Activated T-helper 17 cell treated with anti-CD3 and anti-CD28 coated beads, Interleukin-2, amount 50 U/mL, for 72 hours (primary cell): ENCODE results near the gene INPP5A. TPM values are rescaled to one million over a fixed set of nuclear protein-coding genes. Genes with fewer than 3 reads are reported as not detected.
"Not testable (repeated sequence)": the region's sequence is repeated elsewhere in the genome, so short reads cannot be mapped to it uniquely, and the experiment has no call there.

Source experiments
- ATAC-seq: fragments of 150-1000 bp; cut with Tn5 transposase; replicated peaks from 2 replicates; pipeline ENCODE4 v1.10.0; 2021; ENCODE audit warnings: mild to moderate bottlenecking, moderate library complexity
- H3K27ac Mint-ChIP-seq: one replicate; pipeline ENCODE4 v1.8.0; 2022; ENCODE audit warnings: mixed read lengths
- H3K27me3 Mint-ChIP-seq: one replicate; pipeline ENCODE4 v1.8.0; 2022; ENCODE audit warnings: mixed read lengths
- H3K36me3 Mint-ChIP-seq: one replicate; pipeline ENCODE4 v1.8.0; 2022; ENCODE audit warnings: low read depth, mild to moderate bottlenecking, mixed read lengths
- H3K4me1 Mint-ChIP-seq: one replicate; pipeline ENCODE4 v1.8.0; 2022; ENCODE audit warnings: mixed read lengths
- H3K4me3 Mint-ChIP-seq: one replicate; pipeline ENCODE4 v1.8.0; 2022; ENCODE audit warnings: mild to moderate bottlenecking, mixed read lengths
- H3K9me3 Mint-ChIP-seq: one replicate; pipeline ENCODE4 v1.8.0; 2022; ENCODE audit warnings: mixed read lengths
- total RNA-seq, 2 donors: library from RNA; stranded (reverse); gene quantifications; one replicate each; pipeline ENCODE4 v1.2.3, GENCODE V29; 2022

Gene INPP5A
- total RNA-seq, 2 donors from 2014 or later, result 4.3 to 5.6 TPM

DNA sequence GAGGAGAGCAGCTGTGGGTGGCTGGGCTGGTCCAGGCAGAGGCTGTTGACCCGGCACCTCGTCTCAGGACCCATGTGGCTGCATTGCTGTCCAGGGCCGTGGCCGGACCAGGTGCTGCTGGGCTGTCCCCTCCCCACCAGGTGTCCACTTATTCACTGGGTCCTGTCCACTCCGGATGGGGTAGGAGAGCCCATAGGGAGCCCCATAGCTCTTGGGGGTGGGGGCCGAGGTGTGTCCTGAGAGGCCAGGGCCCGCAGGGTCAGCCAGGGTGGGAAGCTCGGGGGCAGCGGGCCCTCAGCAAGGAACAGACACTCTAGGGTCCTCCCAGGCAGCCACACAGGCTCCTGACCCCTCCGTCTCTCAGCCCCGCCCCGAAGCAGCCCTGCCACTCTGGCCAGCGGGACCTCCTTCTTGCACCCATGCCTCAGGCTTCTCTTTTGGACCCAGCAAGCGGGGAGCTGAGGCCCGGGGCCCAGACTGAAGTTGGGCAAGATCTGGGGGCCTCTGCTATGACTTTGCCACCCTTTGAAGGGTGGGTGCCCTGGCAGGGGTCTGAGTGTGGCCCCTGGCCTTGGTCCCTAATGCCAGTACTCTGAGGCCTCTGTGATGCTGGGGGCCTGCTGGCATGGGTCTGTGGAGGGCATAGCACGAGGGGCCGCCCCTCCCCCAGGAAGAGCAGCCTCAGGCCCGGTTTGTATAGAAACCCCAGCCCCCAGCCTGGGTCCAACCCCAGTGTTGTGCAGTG is 162.0 kb downstream of the INPP5A start:
- no peaks in the 10 kb centered on the region for H3K27me3 Mint-ChIP-seq
- H3K4me1 Mint-ChIP-seq, result no peaks in the 10 kb centered on the region
- H3K27ac Mint-ChIP-seq, result no peak overlapping the region
- H3K36me3 Mint-ChIP-seq, result peaks cover 6% of the 10 kb centered on the region
- no peak for ATAC-seq
- no peak overlapping the region for H3K4me3 Mint-ChIP-seq
- no peaks in the 10 kb centered on the region for H3K9me3 Mint-ChIP-seq

DNA sequence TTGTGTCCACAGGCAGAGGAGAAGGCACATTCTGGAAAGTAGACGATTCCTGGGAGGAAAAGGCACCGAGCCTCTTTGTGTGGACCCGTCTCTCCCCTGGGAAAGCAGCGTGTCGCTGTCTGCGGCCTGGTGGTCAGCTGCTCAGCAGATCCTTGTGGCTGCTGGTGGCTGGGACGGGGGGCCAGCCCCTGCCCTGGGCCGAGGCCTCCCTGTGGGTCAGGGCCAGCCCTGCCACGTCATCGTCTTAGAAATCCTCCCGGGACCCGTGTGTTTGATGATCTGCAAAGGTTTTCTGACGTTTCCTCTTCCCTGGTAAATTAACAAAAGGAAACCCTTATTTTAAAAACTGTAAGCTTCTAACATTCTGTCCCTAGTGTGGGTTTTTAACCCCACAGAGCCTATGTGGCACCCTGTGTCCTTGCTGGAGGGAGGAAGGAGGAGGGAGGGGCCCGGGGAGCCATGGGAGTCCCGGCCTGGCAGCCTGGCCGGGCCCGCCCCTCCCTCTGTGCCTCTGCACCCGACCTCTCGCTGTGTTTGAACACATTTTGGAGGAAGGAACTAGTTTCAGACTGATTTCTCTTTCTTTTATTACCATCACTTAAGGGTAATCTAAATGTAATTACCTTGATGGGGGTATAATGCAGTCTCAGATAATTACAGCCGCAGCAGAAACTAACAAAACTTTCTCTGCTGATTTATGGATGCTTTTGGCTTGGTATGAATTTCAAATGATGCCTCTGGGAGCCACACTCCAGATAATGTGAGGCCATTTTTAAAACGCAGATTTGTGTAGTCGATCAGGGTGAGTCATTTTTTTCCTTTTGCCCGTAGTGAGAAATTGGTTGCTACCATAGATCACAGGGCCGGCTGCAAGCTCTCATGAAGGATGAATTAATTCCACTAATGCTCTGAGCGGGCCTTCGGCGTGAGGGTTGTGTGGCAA is 162.8 kb downstream of the INPP5A start:
- no peak overlapping the region for H3K27ac Mint-ChIP-seq
- peaks cover 9% of the 10 kb centered on the region for H3K36me3 Mint-ChIP-seq
- ATAC-seq, result no peak
- H3K4me1 Mint-ChIP-seq, result no peaks in the 10 kb centered on the region
- no peaks in the 10 kb centered on the region for H3K27me3 Mint-ChIP-seq
- no peak overlapping the region for H3K4me3 Mint-ChIP-seq
- H3K9me3 Mint-ChIP-seq, result no peaks in the 10 kb centered on the region

DNA sequence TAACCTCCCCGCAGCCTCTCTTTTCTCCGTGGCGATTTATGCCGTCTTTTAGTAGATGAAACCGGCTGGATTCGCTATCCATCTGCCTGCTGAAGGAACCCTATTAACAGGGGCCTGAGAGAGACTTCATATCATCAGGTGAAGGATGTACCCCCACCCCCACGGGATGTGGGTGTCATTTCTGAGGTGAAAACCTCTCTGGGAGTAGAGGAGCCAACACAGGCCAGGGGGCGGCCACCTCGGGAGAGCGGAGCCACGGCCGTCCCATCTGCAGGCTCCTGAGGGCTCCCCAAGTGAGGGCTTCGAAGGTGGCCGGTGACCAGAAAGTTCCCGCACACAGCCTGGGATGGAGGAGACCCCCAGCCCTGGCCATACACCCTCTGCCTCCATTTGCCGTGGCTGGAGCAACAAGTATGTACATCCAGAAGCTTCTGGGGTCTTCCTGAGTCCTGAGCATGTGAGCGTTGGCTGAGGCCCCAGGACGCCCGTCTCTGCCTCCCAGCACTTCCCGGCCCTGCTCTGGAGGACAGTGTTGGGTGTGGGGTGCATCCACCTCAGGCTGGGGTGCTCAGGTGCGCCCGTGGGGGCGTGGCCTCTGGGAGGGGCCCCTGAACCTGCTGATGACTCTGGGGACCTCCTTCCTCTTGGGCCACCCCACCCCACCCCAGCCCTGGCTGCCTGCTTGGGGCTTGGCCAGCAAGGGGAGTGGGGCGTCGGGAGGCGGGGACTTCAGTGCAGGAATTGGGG is 163.7 kb downstream of the INPP5A start:
- no peak for ATAC-seq
- H3K9me3 Mint-ChIP-seq, result peaks cover 7% of the 10 kb centered on the region
- H3K36me3 Mint-ChIP-seq, result peaks cover 17% of the 10 kb centered on the region
- no peak overlapping the region for H3K4me3 Mint-ChIP-seq
- no peaks in the 10 kb centered on the region for H3K4me1 Mint-ChIP-seq
- H3K27ac Mint-ChIP-seq, result no peak overlapping the region
- no peaks in the 10 kb centered on the region for H3K27me3 Mint-ChIP-seq

DNA sequence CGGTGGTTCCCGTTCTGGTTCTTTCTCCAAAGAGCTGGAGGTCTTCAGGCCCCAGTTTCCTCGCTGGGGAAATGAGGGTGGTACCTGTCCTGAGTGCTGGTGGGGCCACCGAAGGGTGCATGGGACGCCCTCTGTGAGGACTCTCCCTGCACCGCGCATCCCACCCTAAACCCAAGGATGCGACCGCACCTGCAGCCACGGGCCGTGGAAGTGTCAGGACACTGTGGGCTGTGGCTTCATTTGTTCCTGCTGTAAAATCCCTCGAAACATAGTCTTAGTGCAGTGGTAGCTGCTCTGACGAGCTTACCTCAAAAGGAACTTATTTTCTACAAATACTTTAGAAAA is 164.2 kb downstream of the INPP5A start:
- no peak for ATAC-seq
- no peak overlapping the region for H3K4me3 Mint-ChIP-seq
- no peaks in the 10 kb centered on the region for H3K4me1 Mint-ChIP-seq
- H3K27ac Mint-ChIP-seq, result no peak overlapping the region
- peaks cover 8% of the 10 kb centered on the region for H3K9me3 Mint-ChIP-seq
- no peaks in the 10 kb centered on the region for H3K27me3 Mint-ChIP-seq
- peaks cover 20% of the 10 kb centered on the region for H3K36me3 Mint-ChIP-seq

DNA sequence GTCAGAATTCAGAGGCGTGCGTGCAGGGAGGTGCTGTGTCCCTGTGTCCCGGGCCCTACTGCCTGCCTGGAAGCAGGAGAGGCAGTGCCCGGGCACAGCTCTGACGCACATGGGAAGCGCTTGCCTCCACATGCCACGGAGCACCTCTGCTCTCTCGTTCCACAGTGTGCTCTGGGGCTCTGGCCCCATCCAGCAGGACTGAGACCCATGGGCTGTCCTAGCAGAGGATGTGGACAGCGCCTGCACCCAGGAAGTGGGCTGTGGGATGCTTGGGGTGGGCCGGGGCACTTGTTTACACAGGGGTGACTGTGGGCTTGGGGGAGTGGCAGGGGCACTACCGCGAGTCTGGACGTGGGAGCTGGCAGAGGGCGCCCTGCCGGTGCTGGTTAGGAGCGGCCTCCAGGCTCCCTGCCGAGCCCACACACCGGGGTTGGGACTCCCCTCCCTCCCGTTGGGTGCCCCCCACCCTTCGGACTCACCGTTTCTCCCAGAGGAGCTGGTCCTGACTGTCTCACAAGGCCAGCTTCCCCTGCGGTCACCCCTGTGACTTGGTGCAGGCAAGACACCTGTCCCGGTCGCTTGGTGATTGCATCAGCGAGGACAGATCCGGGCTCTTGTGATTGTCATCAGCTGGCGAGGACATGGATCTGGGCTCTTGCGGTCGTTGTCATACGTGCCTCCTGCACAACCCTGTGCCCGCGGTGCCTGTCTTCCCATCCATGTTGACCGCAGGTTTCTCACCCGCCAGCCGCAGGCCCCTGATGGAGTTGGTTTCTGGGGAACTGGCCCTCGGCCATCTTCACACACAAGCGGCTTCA is 165.2 kb downstream of the INPP5A start:
- Mint-ChIP-seq H3K27ac (no peak overlapping the region), H3K4me3 (no peak overlapping the region), H3K9me3 (peaks cover 8% of the 10 kb centered on the region), H3K4me1 (no peaks in the 10 kb centered on the region), H3K36me3 (peaks cover 14% of the 10 kb centered on the region), H3K27me3 (no peaks in the 10 kb centered on the region)
- ATAC-seq, result no peak

DNA sequence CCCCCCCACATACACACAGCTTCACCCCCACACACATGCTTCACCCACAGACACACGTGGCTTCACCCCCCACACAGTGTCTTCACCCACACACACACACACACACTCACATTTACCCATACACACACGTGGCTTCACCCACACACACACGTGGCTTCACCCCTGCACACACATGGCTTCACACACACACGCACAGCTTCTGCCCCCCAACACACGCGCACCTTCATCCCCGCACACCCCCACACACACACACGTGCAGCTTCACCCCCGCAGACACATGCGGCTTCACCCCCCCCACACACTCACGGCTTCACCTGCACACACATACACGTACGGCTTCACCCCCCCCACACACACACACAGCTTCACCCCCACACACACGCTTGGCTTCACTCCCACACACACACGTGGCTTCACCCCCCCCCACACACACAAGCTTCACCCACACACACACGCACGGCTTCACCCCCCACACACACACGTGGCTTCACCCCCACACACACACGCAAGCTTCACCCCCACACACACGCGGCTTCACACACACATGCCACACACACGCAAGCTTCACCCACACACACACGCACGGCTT is 165.9 kb downstream of the INPP5A start:
- Mint-ChIP-seq H3K4me3 (no peak overlapping the region), H3K4me1 (no peaks in the 10 kb centered on the region), H3K27ac (no peak overlapping the region), H3K36me3 (peaks cover 20% of the 10 kb centered on the region), H3K27me3 (no peaks in the 10 kb centered on the region), H3K9me3 (peaks cover 8% of the 10 kb centered on the region)
- ATAC-seq, result no peak

DNA sequence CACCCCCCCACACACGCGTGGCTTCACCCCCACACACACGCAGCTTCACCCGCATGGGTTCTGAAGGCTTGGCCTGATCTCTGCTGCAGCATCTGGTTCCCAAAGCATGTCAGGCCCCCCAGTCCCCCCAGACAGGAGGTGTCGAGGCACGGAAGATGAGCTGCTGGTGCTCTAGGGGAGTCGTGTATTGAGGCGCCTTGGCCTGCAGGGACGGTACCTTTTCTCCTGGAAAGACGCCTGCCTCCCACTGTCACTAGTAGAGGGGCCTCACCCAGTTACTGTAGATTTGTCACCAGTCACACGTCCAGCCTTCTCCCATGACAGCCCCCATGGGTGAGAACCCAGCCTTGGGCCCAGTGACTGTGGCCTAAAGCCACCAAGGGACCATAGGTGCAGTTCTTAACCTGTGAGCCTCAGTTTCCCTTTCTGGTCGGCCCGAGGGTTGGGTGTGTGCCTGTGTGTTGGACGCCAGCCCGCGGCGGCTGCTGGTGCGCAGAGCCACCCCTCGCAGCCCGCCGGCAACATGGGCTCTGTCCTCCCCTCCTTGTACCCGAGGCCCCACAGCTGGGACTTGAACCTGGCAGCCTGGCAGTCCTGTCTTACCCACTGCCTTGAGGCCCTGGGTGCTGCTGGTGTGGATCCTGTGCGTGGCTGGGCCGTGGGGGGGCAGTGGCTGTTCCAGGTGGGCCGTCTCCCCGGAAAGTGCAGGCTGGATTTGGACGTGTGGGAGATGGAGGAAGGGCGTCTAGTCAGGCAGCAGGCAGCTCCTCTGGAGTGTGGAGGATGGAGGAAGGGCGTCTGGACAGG is 166.6 kb downstream of the INPP5A start:
- Mint-ChIP-seq H3K27ac (no peak overlapping the region), H3K27me3 (no peaks in the 10 kb centered on the region), H3K4me3 (no peak overlapping the region), H3K9me3 (peaks cover 8% of the 10 kb centered on the region), H3K4me1 (no peaks in the 10 kb centered on the region), H3K36me3 (peaks cover 20% of the 10 kb centered on the region)
- no peak for ATAC-seq

DNA sequence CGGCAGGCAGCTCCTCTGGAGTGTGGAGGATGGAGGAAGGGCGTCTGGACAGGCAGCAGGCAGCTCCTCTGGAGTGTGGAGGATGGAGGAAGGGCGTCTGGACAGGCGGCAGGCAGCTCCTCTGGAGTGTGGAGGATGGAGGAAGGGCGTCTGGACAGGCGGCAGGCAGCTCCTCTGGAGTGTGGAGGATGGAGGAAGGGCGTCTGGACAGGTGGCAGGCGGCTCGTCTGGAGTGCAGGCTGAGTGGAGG is 167.2 kb downstream of the INPP5A start:
- peaks cover 20% of the 10 kb centered on the region for H3K36me3 Mint-ChIP-seq
- not testable (repeated sequence) for H3K4me1 Mint-ChIP-seq, H3K4me3 Mint-ChIP-seq, H3K27me3 Mint-ChIP-seq, ATAC-seq, H3K27ac Mint-ChIP-seq, H3K9me3 Mint-ChIP-seq

DNA sequence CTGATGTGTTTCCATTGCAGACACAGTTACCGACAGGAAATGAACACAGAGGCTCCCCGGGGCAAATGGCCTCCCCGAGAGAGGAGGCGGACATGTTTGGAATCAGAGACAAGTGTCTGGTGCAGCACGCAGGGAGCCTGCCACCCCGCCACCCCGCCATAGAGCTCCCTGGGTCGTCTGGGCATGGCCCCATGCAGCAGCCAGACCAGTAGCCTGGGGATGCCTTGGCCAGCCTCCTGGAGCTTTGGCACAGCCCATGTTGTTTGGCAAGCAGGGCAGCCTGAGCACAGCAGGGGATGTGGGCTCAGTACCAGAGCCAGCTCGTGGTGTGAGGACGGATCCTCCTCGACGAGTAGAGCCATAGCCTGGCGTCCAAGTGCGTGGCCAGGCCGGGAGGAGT is 167.6 kb downstream of the INPP5A start:
- no peak overlapping the region for H3K27ac Mint-ChIP-seq
- H3K9me3 Mint-ChIP-seq, result peaks cover 8% of the 10 kb centered on the region

DNA sequence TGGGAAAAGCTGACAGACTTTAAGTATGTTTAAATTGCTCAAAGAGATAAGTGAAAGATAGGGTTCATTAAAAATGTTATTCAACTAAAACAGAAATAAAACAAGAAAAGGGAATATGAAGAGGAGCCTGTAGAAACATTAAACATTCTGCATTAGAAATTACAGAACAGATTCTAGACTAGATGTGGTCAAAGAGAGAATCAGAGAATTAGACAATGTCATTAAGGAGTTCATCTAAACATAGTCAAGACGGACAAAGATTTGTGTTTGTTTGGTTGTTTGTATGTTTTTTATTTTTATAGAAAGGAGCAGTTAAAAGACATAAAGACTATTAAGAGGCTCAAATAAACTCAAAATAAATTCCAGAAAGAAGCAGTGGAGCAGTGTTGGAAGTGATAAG is 168.4 kb downstream of the INPP5A start:
- H3K27ac Mint-ChIP-seq, result no peak overlapping the region
- no peak overlapping the region for H3K4me3 Mint-ChIP-seq
- H3K9me3 Mint-ChIP-seq, result peaks cover 8% of the 10 kb centered on the region
- no peaks in the 10 kb centered on the region for H3K27me3 Mint-ChIP-seq
- peaks cover 20% of the 10 kb centered on the region for H3K36me3 Mint-ChIP-seq
- H3K4me1 Mint-ChIP-seq, result no peaks in the 10 kb centered on the region
- no peak for ATAC-seq

More for the DNA sequence above, 167.6 kb downstream of the INPP5A start:
- no peaks in the 10 kb centered on the region for H3K4me1 Mint-ChIP-seq
- no peak for ATAC-seq
- no peaks in the 10 kb centered on the region for H3K27me3 Mint-ChIP-seq
- no peak overlapping the region for H3K4me3 Mint-ChIP-seq
- peaks cover 20% of the 10 kb centered on the region for H3K36me3 Mint-ChIP-seq

DNA sequence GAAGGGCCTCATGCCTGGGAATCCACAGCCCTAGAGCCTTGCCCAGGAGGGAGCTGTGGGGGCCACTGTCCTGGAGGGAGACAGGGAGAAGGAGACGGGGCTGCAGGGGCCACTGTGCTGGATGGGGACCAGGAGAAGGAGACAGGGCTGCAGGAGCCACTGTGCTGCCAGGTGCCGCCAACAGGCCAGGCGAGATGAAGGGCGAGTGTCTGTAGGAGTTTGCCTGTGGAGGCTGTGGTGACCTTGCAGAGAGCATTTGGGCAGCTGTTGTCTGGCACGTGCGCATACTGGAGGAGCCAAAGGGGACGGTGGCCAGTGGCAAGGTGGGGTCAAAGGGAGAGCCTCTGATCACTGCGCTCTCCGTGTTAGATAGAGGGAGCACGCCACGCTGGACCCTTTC is 169.1 kb downstream of the INPP5A start:
- Mint-ChIP-seq H3K9me3 (peaks cover 8% of the 10 kb centered on the region), H3K4me3 (no peak overlapping the region), H3K27ac (no peak overlapping the region), H3K4me1 (no peaks in the 10 kb centered on the region), H3K36me3 (peaks cover 20% of the 10 kb centered on the region), H3K27me3 (no peaks in the 10 kb centered on the region)
- ATAC-seq, result no peak

DNA sequence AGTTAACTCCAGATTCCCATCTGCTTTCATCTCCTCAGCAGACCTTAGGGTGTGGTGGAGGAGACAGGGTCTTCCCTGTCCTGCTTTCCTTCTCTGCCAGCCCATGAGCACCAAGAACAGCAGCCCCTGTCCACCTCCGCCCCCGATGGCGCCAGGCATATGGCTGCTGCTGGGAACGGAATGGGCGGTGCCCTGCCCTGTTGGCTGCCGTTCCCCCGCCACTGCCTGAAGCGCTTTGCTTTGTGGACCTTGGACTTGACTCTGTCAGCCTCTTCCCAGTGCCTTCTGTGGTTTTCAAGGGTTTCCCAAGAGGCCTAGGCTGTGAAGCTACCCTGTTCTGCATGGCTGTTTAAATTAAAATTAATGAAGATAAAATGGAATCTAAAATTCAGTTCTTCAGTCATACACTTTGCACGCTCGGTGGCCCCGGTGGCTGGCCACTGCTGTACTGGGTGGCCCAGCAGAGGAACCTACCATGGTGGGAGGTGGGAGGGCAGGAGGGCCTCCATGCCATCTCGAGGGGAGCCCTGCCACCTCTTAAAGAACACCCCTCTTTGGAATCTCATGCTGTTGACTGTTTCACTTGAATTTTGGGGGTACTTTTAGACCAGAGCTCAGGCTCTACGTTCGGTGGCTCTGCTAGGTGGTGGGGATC is 169.7 kb downstream of the INPP5A start:
- Mint-ChIP-seq H3K27ac (no peak overlapping the region), H3K36me3 (peaks cover 20% of the 10 kb centered on the region), H3K9me3 (peaks cover 8% of the 10 kb centered on the region), H3K27me3 (no peaks in the 10 kb centered on the region), H3K4me3 (no peak overlapping the region), H3K4me1 (peaks cover 3% of the 10 kb centered on the region)
- no peak for ATAC-seq

DNA sequence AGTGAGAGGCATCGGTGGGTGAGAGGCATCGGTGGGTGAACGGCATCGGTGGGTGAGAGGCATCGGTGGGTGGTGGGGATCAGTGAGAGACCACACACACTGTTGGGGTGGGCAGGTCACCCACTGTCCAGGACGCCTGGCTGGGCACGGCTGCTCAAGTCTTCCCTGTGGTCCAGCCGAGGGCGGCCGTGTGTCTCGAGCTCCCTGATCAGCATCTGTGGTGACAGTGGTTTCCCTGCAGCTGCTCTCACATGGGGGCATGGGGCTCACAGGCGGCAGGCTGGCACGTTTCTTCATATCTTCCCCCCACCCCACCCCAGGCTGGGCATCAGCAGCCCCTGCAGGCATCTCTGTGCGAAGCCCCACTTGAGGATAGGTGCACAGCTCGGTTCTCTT is 170.2 kb downstream of the INPP5A start:
- Mint-ChIP-seq H3K36me3 (peaks cover 20% of the 10 kb centered on the region), H3K4me1 (peaks cover 4% of the 10 kb centered on the region), H3K27ac (no peak overlapping the region), H3K9me3 (peaks cover 8% of the 10 kb centered on the region), H3K4me3 (no peak overlapping the region), H3K27me3 (no peaks in the 10 kb centered on the region)
- no peak for ATAC-seq
